Heart right ventricle (tissue), 16 donors: ENCODE data around the gene SEPTIN3. TPM values are rescaled to one million over a fixed set of nuclear protein-coding genes. Genes with fewer than 3 reads are reported as not detected.

Source experiments
- ATAC-seq, 8 donors: fragments of 200-7000 bp; cut with Tn5 transposase; one replicate each; pipeline ENCODE4 v1.9.1; 2020; ENCODE audit warnings: mild to moderate bottlenecking in 8 of 8, moderate library complexity in 8 of 8, moderate number of reproducible peaks in 1 of 8
- DNase-seq, 2 donors: peaks; one replicate each; pipeline ENCODE4 v3.0.0-alpha.2; 2020
- H3K27ac ChIP-seq, 10 donors: fragments of 200-600 bp; sonication (generic) in 2 of 10; one replicate each; pipeline versions ENCODE4 v1.5.0 to v1.8.0; 2020 to 2022; ENCODE audit warnings: mild to moderate bottlenecking in 3 of 10
- H3K27me3 ChIP-seq, 7 donors: fragments of 200-600 bp; one replicate each; pipeline ENCODE4 v1.8.0; 2021 to 2022; ENCODE audit warnings: mild to moderate bottlenecking in 2 of 7
- H3K36me3 ChIP-seq, 9 donors: fragments of 200-600 bp; sonication (generic) in 1 of 9; one replicate each; pipeline versions ENCODE4 v1.5.0 to v1.8.0; 2020 to 2022; ENCODE audit warnings: mild to moderate bottlenecking in 2 of 9
- H3K4me1 ChIP-seq, 9 donors: fragments of 200-600 bp; sonication (generic) in 1 of 9; one replicate each; pipeline versions ENCODE4 v1.5.0 to v1.8.0; 2020 to 2022; ENCODE audit warnings: mild to moderate bottlenecking in 4 of 9
- H3K4me3 ChIP-seq, 10 donors: fragments of 200-600 bp; sonication (generic) in 2 of 10; one replicate each; pipeline versions ENCODE4 v1.5.0 to v1.8.0; 2020 to 2022; ENCODE audit warnings: mild to moderate bottlenecking in 7 of 10, moderate library complexity in 2 of 10
- H3K9me3 ChIP-seq, 11 donors: fragments of 200-600 bp in 10 of 11; sonication (generic) in 2 of 11; one replicate each; pipeline versions ENCODE4 v1.5.0 to v1.8.0; 2013 to 2022; ENCODE audit warnings: mild to moderate bottlenecking in 2 of 11, control low read depth in 1 of 11, moderate library complexity in 1 of 11
- CTCF ChIP-seq, 9 donors: fragments of 200-600 bp; sonication (generic) in 2 of 9; IDR thresholded peaks; one replicate each; pipeline versions ENCODE4 v1.5.0 to v1.8.0; 2021 to 2022; ENCODE audit warnings: antibody characterized with exemption in 9 of 9, mild to moderate bottlenecking in 5 of 9, moderate library complexity in 1 of 9
- WGBS, 2 donors: extraction: QIAGEN DNeasy Blood & Tissue Kit; methylation state at CpG; one replicate each; pipeline ENCODE4 v1.1.7; 2013; ENCODE audit warnings: inconsistent platforms in 1 of 2; 5-methylcytosine and 5-hydroxymethylcytosine counted together
- intact Hi-C, 10 donors: fragments of 100-400 bp; cut with DNase I; formaldehyde crosslinking; loops; one replicate each; pipeline versions ENCODE4 v1.11.1 to v1.14.2; 2022
- polyA plus RNA-seq, 2 donors: library from polyadenylated mRNA; stranded (reverse); fragments of 200-250 nt; gene quantifications; one replicate each; pipeline ENCODE4 v1.2.3, GENCODE V29; 2013
- total RNA-seq, 10 donors: library from RNA; stranded (reverse); fragmentation: NEBNext Ultra II Directional in 3 of 10; extraction: Animal tissue kit (Norgen Biotek cat#: 25700) in 3 of 10; gene quantifications; one replicate each; pipeline versions ENCODE4 v1.2.1 to v1.2.4, GENCODE V29; 2021 to 2023
- donor health status: Arrhythmogenic right ventricular cardiomyopathy.
- donor health status: ischemic (EF 13 %, LVEDD 7.1; RV severe dilation, severe dysfunction).
- donor health status: healthy with polysubstance abuse.
- donor health status: DM: no; HTN: yes; CAD: no.
- donor health status: DM: no; HTN: no; CAD: no.
- donor health status: ischemic (EF 25% LVEDD 6.9; RV normal size, moderate dysfunction).
- donor health status: ischemic (EF 25% LVEDD 5.7; RV mildly dilated, moderate dysfunction).
- donor health status: healthy.
- donor health status: DM: yes; HTN: yes; CAD: no.
- donor health status: Ischemic cardiomyopathy.
- donor health status: ischemic (EF 35%, LVEDD 5.7; RV mildly dilated, moderate dysfunction).
- donor health status: nonischemic (EF 11% LVEDD 7.7; RV severe dilation, severe dysfunction).
- donor health status: DM: yes; HTN: yes; CAD: no.
- donor health status: PGD.
- donor health status: ischemic (EF 29% LVEDD 5.4; RV normal size, mild dysfunction).
- donor health status: nonischemic (EF 23%, LVEDD 6.1; RV moderate dilation, normal function).

The SEPTIN3 gene
- total and polyA plus RNA-seq, 12 donors: 0.03 to 0.44 (median 0.10) TPM; not detected in 6

GRCh38 chr22:41949297-41949965 lies 19.8 kb upstream of the SEPTIN3 start:
- peaks cover 0 to 15% (median 3%) of the 10 kb centered on the region in 7 donors for H3K27me3 ChIP-seq
- H3K9me3 ChIP-seq: no peaks in the 10 kb centered on the region
- DNase-seq (no peak), ATAC-seq (no peak)
- no peaks in the 10 kb centered on the region for H3K36me3 ChIP-seq
- H3K4me1 ChIP-seq: peaks cover 0 to 24% (median 10%) of the 10 kb centered on the region in 9 donors
- no peak overlapping the region for H3K4me3 ChIP-seq
- intact Hi-C loops: no loop called here
- TF ChIP-seq CTCF (IDR thresholded peaks at IDR 0.05): no peak
- H3K27ac ChIP-seq: no peak overlapping the region
- WGBS, 2 donors: 86 to 87% methylated on average over 7 of the region's 7 CpGs

- TF ChIP-seq CTCF (IDR thresholded peaks at IDR 0.05): no peak
- WGBS, 2 donors: 43 to 51% methylated on average over 16 of the region's 16 CpGs
- Histone ChIP-seq H3K4me3 (no peak within 1 kb of the TSS), H3K4me1 (peaks cover 0 to 8% (median 0%) of the 10 kb centered on the region in 9 donors), H3K27ac (no peak within 1 kb of the TSS), H3K9me3 (no peaks in the 10 kb centered on the region), H3K36me3 (no peaks in the 10 kb centered on the region), H3K27me3 (peaks cover 0 to 15% (median 6%) of the 10 kb centered on the region in 7 donors)
- DNase-seq (no peak), ATAC-seq (peak in 2 of 8 donors; percentile 16 to 42)
- intact Hi-C loops: loop anchor here in 1 of 10 donors (5.0 kb wide), 1 partner anchor 265 kb away; no protein-coding TSS in a partner anchor
Measured at GRCh38 chr22:41951898-41952474, 17.3 kb upstream of the SEPTIN3 start, which contains the start of gene SMIM45. TSS of gene SMIM45 (plus strand) at chr22:41952150.

DNA sequence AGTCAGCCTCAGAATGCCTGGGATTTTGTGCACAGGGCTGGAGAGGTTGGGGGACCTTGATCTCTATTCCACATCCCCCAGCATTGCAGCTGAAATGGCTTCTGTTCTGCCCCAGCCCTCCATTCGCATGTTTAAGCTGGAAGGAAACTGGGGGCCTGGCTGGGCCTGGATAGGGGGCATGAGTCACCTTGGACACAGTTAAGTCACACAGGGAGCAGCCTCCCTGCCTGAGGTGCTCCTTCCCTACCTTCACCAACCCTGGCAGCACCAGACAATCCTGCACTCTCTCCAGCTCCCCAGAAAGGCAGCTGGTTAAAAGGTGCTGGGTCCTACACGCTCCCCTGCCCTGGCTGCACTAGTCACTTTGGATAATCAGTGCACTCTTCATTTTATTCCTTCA lies 16.5 kb upstream of the SEPTIN3 start:
- intact Hi-C loops: loop anchor here in 1 of 10 donors (5.0 kb wide), 1 partner anchor 265 kb away; no protein-coding TSS in a partner anchor

More for the DNA sequence above, 16.5 kb upstream of the SEPTIN3 start:
- DNase-seq: no peak
- Histone ChIP-seq H3K9me3 (no peaks in the 10 kb centered on the region), H3K36me3 (no peaks in the 10 kb centered on the region), H3K27ac (no peak overlapping the region), H3K4me3 (no peak overlapping the region), H3K27me3 (peaks cover 0 to 19% (median 7%) of the 10 kb centered on the region in 7 donors), H3K4me1 (peaks cover 0 to 6% (median 4%) of the 10 kb centered on the region in 9 donors)
- TF ChIP-seq CTCF (IDR thresholded peaks at IDR 0.05): no peak
- no peak for ATAC-seq
- 87 to 100% methylated on average over 2 of the region's 2 CpGs for WGBS, 2 donors
